Left colon (tissue), 2 donors: ENCODE results near the gene ARPP21. TPM values are rescaled to one million over a fixed set of nuclear protein-coding genes. Genes with fewer than 3 reads are reported as not detected.
"Not testable (repeated sequence)": the region's sequence is repeated elsewhere in the genome, so short reads cannot be mapped to it uniquely, and the experiment has no call there.

ENCODE experiments used
- ATAC-seq: fragments of 200-7000 bp; cut with Tn5 transposase; one replicate; pipeline ENCODE4 v1.9.1; 2020; ENCODE audit warnings: mild to moderate bottlenecking, moderate library complexity
- DNase-seq, 2 donors: peaks; one replicate each; pipeline ENCODE4 v3.0.0-alpha.2; 2020
- intact Hi-C, 2 donors: fragments of 100-400 bp; cut with DNase I in 1 of 2; cut with micrococcal nuclease in 1 of 2; formaldehyde crosslinking; loops; one replicate each; pipeline versions ENCODE4 v1.11.2 to v1.14.0; 2022; cut with DNase I, micrococcal nuclease
- long read RNA-seq: library from polyadenylated mRNA; unstranded; transcript quantifications from one replicate; pipeline ENCODE4 v2.0.0, GENCODE V29; 2021
- total RNA-seq, 2 donors: library from RNA; stranded (reverse); fragmentation: NEBNext Ultra II Directional; extraction: Animal tissue kit (Norgen Biotek cat#: 25700); gene quantifications; one replicate each; pipeline ENCODE4 v1.2.1, GENCODE V29; 2021
- donor health status: DM: no; HTN: no; CAD: no.
- donor health status: DM: yes; HTN: yes; CAD: no.

ARPP21 gene
- under 1 TPM in 1 of 2 donors, not detected in 1; 0.14 TPM for total RNA-seq
- long read RNA-seq: 0 reads

GRCh38 chr3:35639254-35640186 lies at the start of gene ARPP21:
ARPP21 (plus strand) TSS chr3:35639525; CDS start chr3:35681752, 42,227 bp downstream.
- no peak for DNase-seq
- intact Hi-C loops: no loop called here
- ATAC-seq: no peak

DNA sequence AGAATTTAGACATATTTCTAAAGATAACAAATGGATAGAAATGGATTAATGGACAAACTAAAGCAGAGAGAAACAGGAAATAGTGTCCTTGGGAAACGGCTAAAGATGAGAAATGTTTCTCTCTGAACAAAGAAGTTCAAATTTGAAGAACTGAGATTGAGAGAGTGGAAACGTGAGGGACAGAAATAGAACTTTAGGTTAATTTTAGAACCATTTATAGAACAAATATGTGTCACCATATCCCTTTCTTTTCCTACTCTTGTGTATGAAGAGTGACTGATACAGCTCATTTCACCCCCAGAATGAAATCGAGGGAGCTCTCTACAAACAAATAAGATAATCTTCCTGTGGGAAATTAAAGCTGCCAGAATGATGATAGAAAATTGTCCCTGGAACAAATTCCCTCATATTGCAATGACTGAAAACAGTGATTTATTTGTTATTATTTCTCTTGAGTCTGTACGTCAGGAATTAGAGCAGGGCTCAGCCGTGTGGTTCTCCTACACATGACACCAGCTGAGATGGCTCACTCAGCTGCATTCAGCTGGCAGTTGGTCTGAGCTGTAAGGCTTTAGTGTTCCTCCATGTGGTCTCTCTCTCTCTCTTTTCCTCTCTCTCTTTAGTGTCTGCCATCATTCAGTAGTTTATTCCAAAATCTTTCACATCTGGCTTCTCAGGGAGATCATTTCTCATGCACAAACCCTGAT lies 46.6 kb upstream of the ARPP21 start:
- intact Hi-C loops: no loop called here
- DNase-seq (no peak), ATAC-seq (no peak)

DNA sequence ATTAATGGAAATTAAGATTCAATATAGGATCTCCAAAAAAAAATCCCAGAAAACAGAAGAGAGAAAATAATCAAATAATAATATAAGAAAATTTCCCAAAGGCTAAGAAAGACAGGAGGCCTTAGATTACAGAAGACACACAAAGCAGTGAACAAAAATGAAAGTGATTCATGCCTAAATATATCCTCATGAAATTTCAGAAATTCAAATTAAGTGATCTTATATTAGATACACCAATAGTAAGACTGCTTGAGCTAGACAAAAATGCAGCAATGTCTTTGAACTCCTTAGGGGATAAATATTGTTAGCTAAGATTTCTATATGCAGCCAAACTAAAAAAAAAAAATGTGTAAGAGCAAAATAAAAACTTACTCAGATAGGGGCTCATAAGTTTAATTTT lies 44.6 kb upstream of the ARPP21 start:
- DNase-seq: no peak
- intact Hi-C loops: no loop called here
- no peak for ATAC-seq

- intact Hi-C loops: no loop called here
- ATAC-seq (no peak), DNase-seq (no peak)
Measured at GRCh38 chr3:35596335-35596995, 42.9 kb upstream of the ARPP21 start.

- ATAC-seq (no peak), DNase-seq (no peak)
- intact Hi-C loops: no loop called here
Measured at GRCh38 chr3:35597490-35597889, 41.8 kb upstream of the ARPP21 start.

DNA sequence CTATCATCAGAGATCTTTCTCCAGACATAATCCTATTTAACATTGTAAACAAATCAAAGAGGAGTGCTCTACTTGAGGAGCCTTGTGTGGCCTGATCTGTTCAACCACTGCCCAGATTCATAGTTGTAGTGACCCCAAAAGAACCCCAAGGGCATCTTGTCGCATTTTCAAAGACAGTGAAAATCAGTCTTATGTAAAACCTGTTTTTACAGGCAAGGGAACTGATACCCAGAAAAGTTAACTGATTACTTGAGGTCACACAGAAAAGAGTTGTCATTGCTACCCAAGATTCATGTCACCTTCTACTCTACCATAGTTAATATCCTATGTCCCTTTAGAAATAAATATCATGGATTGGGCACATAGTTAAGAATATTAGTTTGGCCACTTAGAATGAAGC lies 40.5 kb upstream of the ARPP21 start:
- ATAC-seq: no peak
- intact Hi-C loops: no loop called here
- DNase-seq: no peak

DNA sequence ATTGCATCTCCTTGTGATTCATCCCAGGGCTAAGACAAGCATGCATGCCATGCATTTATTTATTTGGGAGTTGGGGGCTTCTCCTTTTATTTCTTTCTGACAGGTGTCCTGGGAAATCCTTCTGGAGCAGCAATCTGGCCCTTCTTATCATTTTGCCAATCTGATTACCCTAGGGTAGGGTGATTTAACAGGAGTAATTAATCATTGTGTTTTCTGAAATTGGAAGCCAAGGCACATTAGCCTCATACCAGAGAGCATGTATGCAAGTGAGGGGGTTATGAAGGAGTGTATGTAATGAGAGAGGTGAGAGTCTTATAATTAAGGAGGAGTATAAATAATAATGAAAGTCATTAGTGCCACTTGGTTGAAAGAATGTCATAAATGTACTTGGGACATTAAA lies 37.4 kb upstream of the ARPP21 start:
- ATAC-seq: no peak
- intact Hi-C loops: no loop called here
- no peak for DNase-seq

- intact Hi-C loops: no loop called here
- DNase-seq: no peak
- ATAC-seq: no peak
Measured at GRCh38 chr3:35602395-35602936, 36.9 kb upstream of the ARPP21 start.

DNA sequence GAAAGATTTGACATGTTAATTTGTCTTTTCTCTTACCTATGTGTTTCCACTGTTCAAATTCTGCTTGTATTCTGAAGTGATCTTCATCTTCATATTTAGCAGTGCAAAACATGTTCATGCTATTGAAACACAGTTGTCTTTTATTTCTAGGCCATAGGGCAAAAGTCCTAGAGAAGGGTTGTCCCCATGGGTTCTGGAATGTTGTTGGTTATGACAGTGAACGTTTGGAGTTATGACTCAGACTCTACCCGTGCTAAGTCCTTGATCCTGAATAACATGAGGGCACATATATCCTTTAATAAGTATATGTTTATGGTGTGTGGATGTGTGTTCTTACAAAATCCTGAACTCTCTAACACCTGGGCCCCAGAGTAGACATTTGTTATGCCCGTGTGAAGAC lies 23.0 kb upstream of the ARPP21 start:
- DNase-seq (no peak), ATAC-seq (no peak)
- intact Hi-C loops: no loop called here

DNA sequence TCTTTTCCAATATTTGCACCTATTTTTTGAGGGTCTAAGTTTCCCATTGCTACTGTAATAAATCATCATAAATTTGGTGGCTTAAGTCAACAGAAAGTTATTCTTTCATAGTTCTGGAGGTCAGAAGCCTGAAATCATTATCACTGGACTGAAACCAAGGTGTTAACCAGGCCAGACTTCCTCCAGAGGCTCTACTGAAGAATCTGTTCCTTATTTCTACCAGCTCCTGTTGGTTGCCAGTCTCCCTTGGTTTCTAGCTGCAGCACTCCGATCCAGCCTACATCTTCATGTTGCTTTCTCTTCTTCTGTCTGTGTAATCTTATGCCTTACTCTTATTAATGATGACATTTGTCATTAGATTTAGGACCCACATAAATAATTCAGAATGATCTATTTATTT lies 22.0 kb upstream of the ARPP21 start:
- ATAC-seq: no peak
- intact Hi-C loops: no loop called here

DNA sequence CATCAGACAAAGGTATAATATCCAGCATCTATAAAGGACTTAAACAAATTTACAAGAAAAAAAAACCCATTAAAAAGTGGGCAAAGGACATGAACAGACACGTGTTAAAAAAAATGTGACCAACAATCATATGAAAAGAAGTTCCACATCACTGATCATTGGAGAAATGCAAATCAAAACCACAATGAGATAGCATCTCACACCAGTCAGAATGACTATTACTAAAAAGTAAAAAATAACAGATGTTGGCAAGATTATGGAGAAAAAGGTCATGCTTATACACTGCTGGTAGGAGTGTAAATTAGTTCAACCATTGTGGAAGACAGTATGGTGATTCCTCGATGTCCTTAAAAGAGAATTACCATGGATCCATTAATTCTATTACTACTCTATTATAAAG lies 19.1 kb upstream of the ARPP21 start:
- intact Hi-C loops, DNase-seq, ATAC-seq: not testable (repeated sequence)

More for the DNA sequence above, 22.0 kb upstream of the ARPP21 start:
- DNase-seq: no peak

DNA sequence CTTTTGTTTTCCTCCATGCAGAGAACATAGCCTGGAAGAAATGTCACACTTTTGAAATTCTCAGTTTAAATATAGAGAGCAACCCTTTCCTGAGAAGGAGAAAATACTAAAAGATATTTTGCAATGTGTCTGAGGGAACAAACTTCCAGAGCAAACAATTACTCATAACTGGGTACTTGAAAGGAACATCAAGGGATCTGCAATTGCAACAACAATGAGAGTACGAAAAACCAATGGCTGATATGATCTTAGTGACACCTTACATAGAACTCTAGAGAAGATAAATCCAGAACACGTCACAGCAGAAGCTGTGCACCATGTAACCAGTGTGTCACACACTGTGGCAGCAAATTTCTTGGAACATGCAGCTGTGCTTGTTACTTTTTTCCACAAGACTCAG lies 14.6 kb upstream of the ARPP21 start:
- no peak for DNase-seq
- ATAC-seq: no peak
- intact Hi-C loops: no loop called here

DNA sequence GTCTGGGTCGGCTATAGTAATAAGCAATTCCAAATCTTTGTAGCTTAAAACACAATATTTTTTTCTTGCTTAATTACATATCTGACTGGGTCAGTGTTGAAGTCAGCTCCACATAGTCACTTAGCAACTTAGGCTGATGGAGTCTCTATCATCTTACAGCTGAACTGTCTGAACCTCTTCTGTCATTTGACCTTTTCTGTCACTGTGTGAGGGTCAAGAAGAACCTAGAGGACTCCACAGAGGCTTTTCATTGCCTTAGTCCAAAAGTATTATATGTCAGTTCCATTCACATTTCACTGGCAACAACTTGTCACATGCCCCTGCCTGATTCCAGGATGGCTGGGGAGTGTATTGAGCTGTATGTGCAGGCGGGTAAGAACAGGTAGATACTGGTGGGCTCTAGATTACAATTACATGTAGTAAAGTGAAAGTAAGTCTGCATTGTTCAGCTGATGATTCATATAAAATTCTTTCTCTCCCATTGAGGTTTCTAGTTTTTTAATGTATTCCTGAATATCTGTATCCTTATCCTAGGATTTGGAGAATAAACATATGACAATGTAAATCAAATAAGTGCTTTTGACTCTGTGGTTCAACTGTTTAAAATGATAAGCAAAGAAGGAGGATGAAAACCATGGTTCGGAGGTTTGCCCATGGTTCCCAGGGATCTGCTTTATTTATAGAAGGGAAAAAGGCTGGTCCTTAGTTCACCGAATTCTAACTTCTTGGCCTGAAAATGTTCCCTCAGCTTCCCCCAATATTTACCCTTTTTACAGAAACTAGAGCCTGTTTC lies 5.8 kb upstream of the ARPP21 start:
- ATAC-seq: no peak
- intact Hi-C loops: no loop called here
- DNase-seq: no peak

DNA sequence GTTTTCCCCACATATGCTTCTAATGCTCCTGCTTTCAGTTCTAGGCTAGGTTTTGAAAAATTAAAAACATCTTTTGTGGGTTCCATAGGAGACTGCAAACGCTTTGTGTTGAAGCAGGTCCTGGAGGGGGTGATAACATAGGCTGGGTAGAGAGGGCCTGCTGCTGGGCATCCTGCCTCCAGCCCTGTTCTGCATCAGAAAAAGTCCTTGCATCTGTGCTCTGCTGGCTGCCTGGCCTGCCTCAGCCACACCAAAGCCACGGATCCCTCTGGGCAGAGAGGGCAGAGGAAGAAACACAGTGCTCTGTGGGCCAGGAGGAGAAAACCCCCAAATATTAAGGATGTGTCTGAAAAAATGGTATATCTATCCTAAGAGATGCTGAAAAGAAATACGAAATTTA lies 3.9 kb upstream of the ARPP21 start:
- intact Hi-C loops: no loop called here
- ATAC-seq (no peak), DNase-seq (no peak)

DNA sequence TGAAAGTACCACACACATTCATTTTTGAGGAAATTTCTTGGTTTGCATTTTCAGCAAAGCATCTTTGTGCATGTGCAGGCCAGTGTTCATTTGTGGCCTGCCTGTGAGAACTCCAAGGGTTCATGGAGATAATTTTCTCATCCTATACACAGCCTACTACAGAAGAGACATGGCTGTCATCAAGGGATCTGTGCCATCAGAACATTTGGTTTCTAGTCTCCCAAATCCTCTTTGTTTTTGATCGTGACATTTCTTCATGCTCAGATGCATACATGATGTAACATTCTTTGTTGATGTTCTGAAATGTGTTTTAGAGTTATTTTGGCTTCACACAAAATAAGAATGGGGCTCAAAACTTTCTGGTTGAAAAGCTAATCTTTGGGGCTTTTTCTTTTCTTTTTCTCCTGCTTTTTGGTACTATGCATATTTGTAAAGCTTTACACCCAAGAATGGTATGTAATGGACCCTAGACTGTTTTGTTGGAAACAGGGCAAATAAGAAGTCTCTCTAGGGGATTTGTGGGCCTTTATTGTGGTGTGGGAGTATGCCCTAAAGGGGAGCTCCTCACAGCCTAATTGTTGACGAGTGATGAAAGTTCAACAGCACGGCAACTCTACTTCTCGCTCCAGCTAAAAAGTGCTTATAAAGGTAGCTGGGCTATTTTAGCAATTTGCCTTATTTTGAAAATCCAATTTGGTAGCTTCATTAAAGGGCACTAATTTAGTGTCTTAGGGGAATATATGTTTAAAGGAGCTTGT lies 3.2 kb upstream of the ARPP21 start:
- ATAC-seq (no peak), DNase-seq (no peak)
- intact Hi-C loops: no loop called here

DNA sequence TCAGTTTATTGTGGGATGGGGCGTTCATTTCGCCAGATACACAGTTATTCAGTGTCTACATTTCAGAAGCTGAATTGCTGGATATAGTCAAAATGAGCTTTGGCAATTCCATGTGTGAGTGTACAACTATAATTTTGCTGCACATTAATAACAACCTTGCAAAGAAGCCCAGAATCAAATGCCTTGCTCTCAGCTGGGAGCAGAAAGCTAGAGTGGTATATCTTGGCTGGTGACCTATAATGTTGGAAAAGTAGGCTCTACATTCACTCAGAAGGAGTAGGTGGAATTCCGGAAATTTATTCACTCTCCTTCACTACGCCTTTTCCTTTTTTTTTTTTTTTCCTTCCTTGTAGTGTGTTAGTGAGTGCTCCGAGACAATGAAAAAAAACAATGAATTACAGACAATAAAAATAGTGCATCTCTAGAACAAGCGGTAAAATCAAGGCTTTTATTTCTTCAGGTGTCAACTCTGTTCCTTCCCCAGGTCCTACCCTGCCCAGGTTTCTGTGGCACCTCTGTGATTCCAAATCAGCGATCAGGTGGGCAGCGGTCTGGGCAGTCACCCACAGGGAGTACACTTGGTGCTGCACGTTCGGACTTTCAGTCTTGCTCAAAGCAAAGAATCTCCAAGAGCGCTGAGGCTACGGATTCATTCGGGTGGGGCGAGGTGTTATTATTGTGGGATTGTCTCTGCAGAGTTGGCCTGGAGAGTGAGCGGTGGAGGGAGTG lies 910 bp upstream of the ARPP21 start:
- intact Hi-C loops: no loop called here
- no peak for ATAC-seq

DNA sequence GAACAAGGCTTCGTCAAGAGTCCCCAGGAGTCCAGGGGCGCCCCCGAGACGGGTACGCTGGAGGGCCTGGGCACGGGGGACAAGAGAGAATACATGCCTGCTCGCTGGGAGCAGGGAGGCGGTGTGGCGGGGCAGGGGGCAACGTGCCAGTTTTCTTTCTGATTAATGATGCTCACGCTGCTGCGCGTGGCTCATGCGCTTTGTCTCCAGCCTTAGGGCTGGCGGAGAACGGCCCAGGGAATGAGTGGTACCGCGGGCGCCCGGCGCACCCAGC lies 408 bp upstream of the ARPP21 start:
- intact Hi-C loops: no loop called here
- no peak for ATAC-seq
- DNase-seq: no peak

More for the DNA sequence above, 910 bp upstream of the ARPP21 start:
- DNase-seq: no peak
